Testis (tissue), 2 donors: ENCODE measurements around the gene GNAT1.

Experiments used
- CTCF ChIP-seq, 3 experiments: fragments of 450-650 bp in 2 of 3; fragments of 200-600 bp in 1 of 3; sonication (generic) in 1 of 3; IDR thresholded peaks; one replicate each; pipeline ENCODE4 v1.5.1; 2016 to 2019; ENCODE audit warnings: antibody characterized with exemption in 3 of 3, mild to moderate bottlenecking in 2 of 3, moderate library complexity in 1 of 3
- POLR2A ChIP-seq: fragments of 450-650 bp; IDR thresholded peaks from one replicate; pipeline ENCODE4 v1.6.1; 2017; ENCODE audit warnings: antibody characterized with exemption, mild to moderate bottlenecking, moderate library complexity

DNA sequence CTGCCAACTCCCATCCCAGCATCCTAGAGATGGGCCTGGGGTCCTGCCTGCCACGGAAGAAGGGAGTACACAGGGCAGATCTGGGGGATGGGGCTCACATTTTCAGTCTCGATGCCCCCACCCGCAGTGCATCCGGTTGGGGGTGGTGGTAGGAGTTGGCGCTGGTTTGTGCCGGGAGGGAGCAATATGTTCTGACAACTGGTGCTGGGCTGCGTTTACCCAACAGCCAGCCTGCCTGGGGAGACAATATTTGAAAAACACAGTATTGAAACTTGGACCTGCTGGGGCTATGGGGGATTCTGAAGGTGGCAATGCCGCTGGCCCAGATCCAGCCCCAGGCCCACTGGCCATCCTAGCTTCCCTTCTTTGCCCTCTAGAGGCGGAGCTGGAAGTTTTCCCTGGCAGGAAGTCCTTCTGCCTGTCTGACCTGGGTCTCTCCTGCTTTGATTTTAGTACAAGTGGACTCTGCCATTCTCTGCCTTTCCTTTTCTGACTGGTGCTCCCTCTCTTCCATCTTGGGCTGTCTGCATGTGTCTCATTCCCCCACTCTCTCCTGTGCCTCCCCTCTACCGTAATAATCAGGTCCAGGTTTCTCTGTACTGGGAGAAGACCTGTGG is 32.8 kb upstream of the GNAT1 start:
- TF ChIP-seq CTCF (IDR thresholded peaks at IDR 0.05) (no peak), POLR2A (no peak)
